ENCODE data around the gene AEBP2. TPM values are rescaled to one million over a fixed set of nuclear protein-coding genes. Genes with fewer than 3 reads are reported as not detected.

AEBP2 gene
- total RNA-seq, 1 donor from 2014 or later: 21.0 TPM

DNA sequence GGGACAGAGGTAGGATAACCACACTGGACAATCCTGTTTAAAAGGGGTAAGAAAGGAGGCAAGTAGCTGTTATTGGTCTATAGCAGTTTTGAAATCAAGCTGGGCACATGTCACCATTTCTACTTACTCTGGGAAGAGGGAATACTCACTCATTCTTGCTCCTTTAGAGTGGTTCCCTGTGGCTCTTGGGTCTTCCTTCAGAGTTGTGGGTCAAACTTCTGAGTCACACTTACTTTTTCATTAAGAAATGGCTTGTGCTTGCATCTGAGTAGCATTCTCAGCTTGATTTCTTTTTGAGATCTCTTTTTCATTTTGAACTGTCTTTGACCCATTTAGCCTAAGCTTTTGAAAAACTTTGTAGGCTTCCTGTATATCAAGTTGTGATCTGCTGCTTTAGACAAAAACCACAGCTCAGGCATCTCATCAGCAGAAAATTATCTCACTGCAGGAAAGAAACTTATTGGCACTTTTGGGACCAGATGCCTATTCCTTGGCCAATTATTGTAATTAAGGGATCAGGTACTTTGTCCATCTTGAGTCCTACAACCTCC, 122.2 kb downstream of the AEBP2 start:
- Mint-ChIP-seq H3K4me3 (ENCODE audit: unreplicated experiment) (no peak overlapping the region), H3K36me3 (ENCODE audit: unreplicated experiment) (no peaks in the 10 kb centered on the region), H3K27me3 (ENCODE audit: unreplicated experiment) (no peaks in the 10 kb centered on the region), H3K9me3 (ENCODE audit: unreplicated experiment) (peaks cover 2% of the 10 kb centered on the region), H3K27ac (ENCODE audit: unreplicated experiment) (no peak overlapping the region), H3K4me1 (ENCODE audit: low read depth, unreplicated experiment) (no peaks in the 10 kb centered on the region)
- TF ChIP-seq, protein P1, sequence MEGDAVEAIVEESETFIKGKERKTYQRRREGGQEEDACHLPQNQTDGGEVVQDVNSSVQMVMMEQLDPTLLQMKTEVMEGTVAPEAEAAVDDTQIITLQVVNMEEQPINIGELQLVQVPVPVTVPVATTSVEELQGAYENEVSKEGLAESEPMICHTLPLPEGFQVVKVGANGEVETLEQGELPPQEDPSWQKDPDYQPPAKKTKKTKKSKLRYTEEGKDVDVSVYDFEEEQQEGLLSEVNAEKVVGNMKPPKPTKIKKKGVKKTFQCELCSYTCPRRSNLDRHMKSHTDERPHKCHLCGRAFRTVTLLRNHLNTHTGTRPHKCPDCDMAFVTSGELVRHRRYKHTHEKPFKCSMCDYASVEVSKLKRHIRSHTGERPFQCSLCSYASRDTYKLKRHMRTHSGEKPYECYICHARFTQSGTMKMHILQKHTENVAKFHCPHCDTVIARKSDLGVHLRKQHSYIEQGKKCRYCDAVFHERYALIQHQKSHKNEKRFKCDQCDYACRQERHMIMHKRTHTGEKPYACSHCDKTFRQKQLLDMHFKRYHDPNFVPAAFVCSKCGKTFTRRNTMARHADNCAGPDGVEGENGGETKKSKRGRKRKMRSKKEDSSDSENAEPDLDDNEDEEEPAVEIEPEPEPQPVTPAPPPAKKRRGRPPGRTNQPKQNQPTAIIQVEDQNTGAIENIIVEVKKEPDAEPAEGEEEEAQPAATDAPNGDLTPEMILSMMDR (IDR thresholded peaks at IDR 0.05; ENCODE audit: partially characterized antibody, unreplicated experiment): no peak
- DNase-seq: no peak

Measured in glutamatergic neuron (in vitro differentiated cells).